Measurements from ENCODE around the gene OR4F15.

OR4F15 gene

GRCh38 chr15:101804375-101804774 is 7.6 kb upstream of the OR4F15 start:
- no peak for DNase-seq

- no peak for DNase-seq
Measured at GRCh38 chr15:101804941-101805340, 7.1 kb upstream of the OR4F15 start.

- no peak for DNase-seq
Measured at GRCh38 chr15:101805605-101806345, 6.2 kb upstream of the OR4F15 start.

- DNase-seq = peak; percentile 74
Measured at GRCh38 chr15:101807345-101807945, 4.6 kb upstream of the OR4F15 start.

GRCh38 chr15:101808201-101808600 is 3.8 kb upstream of the OR4F15 start:
- peak; percentile 52 for DNase-seq

GRCh38 chr15:101810456-101810855 is 1.5 kb upstream of the OR4F15 start:
- no peak for DNase-seq

- DNase-seq = no peak
Measured at GRCh38 chr15:101810876-101811275, 1.1 kb upstream of the OR4F15 start.

- peak; percentile 25 for DNase-seq
Measured at GRCh38 chr15:101813803-101814534, 2.0 kb downstream of the OR4F15 start.

GRCh38 chr15:101820781-101821180 is 8.8 kb downstream of the OR4F15 start:
- no peak for DNase-seq

GRCh38 chr15:101827257-101827656 is 15.3 kb downstream of the OR4F15 start:
- DNase-seq = peak; percentile 66

GRCh38 chr15:101828774-101829173 is 16.8 kb downstream of the OR4F15 start:
- no peak for DNase-seq

GRCh38 chr15:101841656-101842055 is 29.7 kb downstream of the OR4F15 start:
- DNase-seq = no peak

GRCh38 chr15:101844916-101845315 is 32.9 kb downstream of the OR4F15 start:
- no peak for DNase-seq

GRCh38 chr15:101852356-101852755 is 40.4 kb downstream of the OR4F15 start:
- no peak for DNase-seq

Measured in EL (cell line).